WERI-Rb-1 (cell line): ENCODE results near the gene OR10A2.
"Not testable (repeated sequence)": the region's sequence is repeated elsewhere in the genome, so short reads cannot be mapped to it uniquely, and the experiment has no call there.

Experiments
- DNase-seq: peaks from one replicate; pipeline ENCODE4 v3.0.0-alpha.2; 2020
- H3K27ac ChIP-seq: fragments of 250-450 bp; sonication (Bioruptor Pico); 2 replicates; pipeline ENCODE4 v1.5.1; 2020; ENCODE audit warnings: mild to moderate bottlenecking, moderate library complexity
- H3K27me3 ChIP-seq: fragments of 250-450 bp; sonication (Bioruptor Pico); 2 replicates; pipeline ENCODE4 v1.5.1; 2021; ENCODE audit warnings: mild to moderate bottlenecking, low read depth, moderate library complexity; ENCODE audit not compliant: insufficient read depth, severe bottlenecking
- H3K36me3 ChIP-seq: fragments of 250-450 bp; sonication (Bioruptor Pico); 2 replicates; pipeline ENCODE4 v1.5.1; 2020; ENCODE audit warnings: mild to moderate bottlenecking, moderate library complexity
- H3K4me3 ChIP-seq: 2 replicates; pipeline ENCODE4 v1.5.1; 2011; ENCODE audit warnings: low read depth, mild to moderate bottlenecking, control low read depth, low read length
- H3K9me3 ChIP-seq: fragments of 250-450 bp; sonication (Bioruptor Pico); 2 replicates; pipeline ENCODE4 v1.5.1; 2021; ENCODE audit warnings: mild to moderate bottlenecking, moderate library complexity; ENCODE audit not compliant: severe bottlenecking
- CTCF ChIP-seq: IDR thresholded peaks from 2 replicates; pipeline ENCODE4 v1.5.1; 2011; ENCODE audit warnings: low read depth, mild to moderate bottlenecking, control low read depth, inconsistent platforms, low read length

The OR10A2 gene

GRCh38 chr11:6864438-6864837 is 1.6 kb downstream of the OR10A2 start:
- TF ChIP-seq CTCF, result no peak
- Histone ChIP-seq H3K9me3 (no peaks in the 10 kb centered on the region), H3K27me3 (no peaks in the 10 kb centered on the region), H3K36me3 (no peaks in the 10 kb centered on the region), H3K27ac (no peak overlapping the region), H3K4me3 (no peak overlapping the region)
- DNase-seq, result no peak

GRCh38 chr11:6871278-6871677 is 8.4 kb downstream of the OR10A2 start:
- H3K9me3 ChIP-seq, result no peaks in the 10 kb centered on the region
- no peak overlapping the region for H3K27ac ChIP-seq
- no peaks in the 10 kb centered on the region for H3K36me3 ChIP-seq
- no peak for DNase-seq
- H3K4me3 ChIP-seq, result no peak overlapping the region
- H3K27me3 ChIP-seq, result no peaks in the 10 kb centered on the region
- no peak for TF ChIP-seq CTCF

GRCh38 chr11:6875761-6876160 is 12.9 kb downstream of the OR10A2 start:
- TF ChIP-seq CTCF, result no peak
- Histone ChIP-seq H3K27ac (no peak overlapping the region), H3K4me3 (no peak overlapping the region)

DNA sequence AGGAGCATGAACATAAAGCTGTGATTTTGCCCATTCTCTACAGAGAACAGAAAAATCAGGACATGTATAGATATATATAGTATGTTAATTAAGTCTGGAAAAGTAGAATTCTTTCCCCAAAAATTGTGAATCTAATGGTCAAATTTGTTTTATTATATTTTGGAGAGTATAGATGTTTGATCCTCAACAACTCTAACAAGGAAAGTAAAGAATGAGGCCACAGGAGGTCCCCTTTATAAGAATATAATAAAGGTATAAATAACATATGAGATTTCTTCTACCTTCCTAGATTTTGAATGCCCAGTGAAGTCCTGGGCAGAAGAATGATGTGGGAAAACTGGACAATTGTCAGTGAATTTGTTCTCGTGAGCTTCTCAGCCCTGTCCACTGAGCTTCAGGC is 13.5 kb downstream of the OR10A2 start, which contains the start of gene OR10A4:
Gene OR10A4, plus strand, starts transcription at position 301 of the 400 bp plus-strand sequence. Its CDS starts 23 bp downstream, at position 324.
- DNase-seq, result no peak
- Histone ChIP-seq H3K36me3 (no peaks in the 10 kb centered on the region), H3K9me3 (no peaks in the 10 kb centered on the region), H3K27ac (no peak within 1 kb of the TSS), H3K27me3 (no peaks in the 10 kb centered on the region), H3K4me3 (no peak within 1 kb of the TSS)
- TF ChIP-seq CTCF, result no peak

More at GRCh38 chr11:6875761-6876160, 12.9 kb downstream of the OR10A2 start:
- Histone ChIP-seq H3K9me3 (no peaks in the 10 kb centered on the region), H3K27me3 (no peaks in the 10 kb centered on the region), H3K36me3 (no peaks in the 10 kb centered on the region)
- DNase-seq, result no peak

DNA sequence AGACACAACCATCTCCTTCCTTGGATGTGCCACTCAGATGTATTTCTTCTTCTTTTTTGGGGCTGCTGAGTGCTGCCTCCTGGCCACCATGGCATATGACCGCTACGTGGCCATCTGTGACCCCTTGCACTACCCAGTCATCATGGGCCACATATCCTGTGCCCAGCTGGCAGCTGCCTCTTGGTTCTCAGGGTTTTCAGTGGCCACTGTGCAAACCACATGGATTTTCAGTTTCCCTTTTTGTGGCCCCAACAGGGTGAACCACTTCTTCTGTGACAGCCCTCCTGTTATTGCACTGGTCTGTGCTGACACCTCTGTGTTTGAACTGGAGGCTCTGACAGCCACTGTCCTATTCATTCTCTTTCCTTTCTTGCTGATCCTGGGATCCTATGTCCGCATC is 14.1 kb downstream of the OR10A2 start:
- TF ChIP-seq CTCF, result no peak
- no peak overlapping the region for H3K27ac ChIP-seq
- no peaks in the 10 kb centered on the region for H3K9me3 ChIP-seq
- DNase-seq, result no peak
- no peaks in the 10 kb centered on the region for H3K36me3 ChIP-seq
- no peak overlapping the region for H3K4me3 ChIP-seq
- H3K27me3 ChIP-seq, result no peaks in the 10 kb centered on the region

DNA sequence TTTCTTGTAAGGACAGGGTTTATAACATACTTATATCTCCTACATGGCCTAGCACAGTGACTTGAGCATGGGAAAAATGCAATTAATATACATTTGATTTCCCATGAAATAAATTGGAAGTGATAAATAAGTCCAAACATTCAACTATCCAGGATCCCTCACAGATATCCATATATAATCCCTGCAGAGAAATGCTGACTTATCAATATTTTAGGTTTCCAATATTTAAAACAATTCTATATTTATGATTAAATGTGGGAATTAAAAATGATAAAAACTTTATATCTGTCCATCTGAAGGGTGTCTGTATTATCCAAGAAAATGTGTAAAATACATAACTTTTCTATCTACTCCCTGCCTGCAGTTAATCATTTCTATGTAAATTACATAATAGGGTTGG is 19.9 kb downstream of the OR10A2 start:
- Histone ChIP-seq H3K36me3 (no peaks in the 10 kb centered on the region), H3K27ac (no peak overlapping the region), H3K4me3 (no peak overlapping the region), H3K27me3 (no peaks in the 10 kb centered on the region), H3K9me3 (no peaks in the 10 kb centered on the region)
- DNase-seq, result no peak
- no peak for TF ChIP-seq CTCF

DNA sequence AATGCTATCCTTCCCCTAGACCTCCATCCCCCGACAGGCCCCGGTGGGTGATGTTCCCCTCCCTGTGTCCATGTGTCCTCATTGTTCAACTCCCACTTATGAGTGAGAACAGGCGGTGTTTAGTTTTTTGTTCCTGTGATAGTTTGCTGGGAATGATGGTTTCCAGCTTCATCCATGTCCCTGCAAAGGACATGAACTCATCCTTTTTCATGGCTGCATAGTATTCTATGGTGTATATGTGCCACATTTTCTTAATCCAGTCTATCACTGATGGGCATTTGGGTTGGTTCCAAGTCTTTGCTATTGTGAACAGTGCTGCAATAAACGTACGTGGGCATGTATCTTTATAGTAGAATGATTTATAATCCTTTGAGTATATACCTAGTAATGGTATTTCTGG is 24.9 kb downstream of the OR10A2 start:
- not testable (repeated sequence) for DNase-seq, H3K36me3 ChIP-seq, H3K27ac ChIP-seq, H3K4me3 ChIP-seq, H3K27me3 ChIP-seq, H3K9me3 ChIP-seq
